Measurements from ENCODE around the gene CABP4.

The CABP4 gene

GRCh38 chr11:67455054-67455453 lies at the start of gene CABP4:
CABP4 (plus strand) TSS chr11:67455354; CDS start chr11:67455424, 70 bp downstream.
- in situ Hi-C loops (cut with HindIII; ENCODE audit: low pct_unique_long_range_greater_than_20kb, low sequenced_read_pairs), result no loop called here
- no peak for DNase-seq (ENCODE audit: low read depth in 1 of 2, low spot score in 1 of 2)
- TF ChIP-seq JUND (IDR thresholded peaks at IDR 0.05; ENCODE audit: low read depth), result no peak

GRCh38 chr11:67405688-67406339 lies 49.3 kb upstream of the CABP4 start:
- no peak for DNase-seq (ENCODE audit: low read depth in 1 of 2, low spot score in 1 of 2)
- no peak for TF ChIP-seq JUND (IDR thresholded peaks at IDR 0.05; ENCODE audit: low read depth)
- in situ Hi-C loops (cut with HindIII; ENCODE audit: low pct_unique_long_range_greater_than_20kb, low sequenced_read_pairs), result no loop called here

GRCh38 chr11:67406420-67406968 lies 48.7 kb upstream of the CABP4 start:
- no peak for TF ChIP-seq JUND (IDR thresholded peaks at IDR 0.05; ENCODE audit: low read depth)
- no peak for DNase-seq (ENCODE audit: low read depth in 1 of 2, low spot score in 1 of 2)
- in situ Hi-C loops (cut with HindIII; ENCODE audit: low pct_unique_long_range_greater_than_20kb, low sequenced_read_pairs), result no loop called here

GRCh38 chr11:67406969-67407687 lies 48.0 kb upstream of the CABP4 start:
- no peak for TF ChIP-seq JUND (IDR thresholded peaks at IDR 0.05; ENCODE audit: low read depth)
- in situ Hi-C loops (cut with HindIII; ENCODE audit: low pct_unique_long_range_greater_than_20kb, low sequenced_read_pairs), result no loop called here
- no peak for DNase-seq (ENCODE audit: low read depth in 1 of 2, low spot score in 1 of 2)

GRCh38 chr11:67407688-67408163 lies 47.4 kb upstream of the CABP4 start:
- no peak for DNase-seq (ENCODE audit: low read depth in 1 of 2, low spot score in 1 of 2)
- in situ Hi-C loops (cut with HindIII; ENCODE audit: low pct_unique_long_range_greater_than_20kb, low sequenced_read_pairs), result no loop called here
- no peak for TF ChIP-seq JUND (IDR thresholded peaks at IDR 0.05; ENCODE audit: low read depth)

GRCh38 chr11:67408437-67409200 lies 46.5 kb upstream of the CABP4 start:
- in situ Hi-C loops (cut with HindIII; ENCODE audit: low pct_unique_long_range_greater_than_20kb, low sequenced_read_pairs), result no loop called here
- DNase-seq (ENCODE audit: low read depth in 1 of 2, low spot score in 1 of 2), result no peak
- no peak for TF ChIP-seq JUND (IDR thresholded peaks at IDR 0.05; ENCODE audit: low read depth)

GRCh38 chr11:67409261-67409666 lies 45.9 kb upstream of the CABP4 start:
- no peak for DNase-seq (ENCODE audit: low read depth in 1 of 2, low spot score in 1 of 2)
- TF ChIP-seq JUND (IDR thresholded peaks at IDR 0.05; ENCODE audit: low read depth), result no peak
- in situ Hi-C loops (cut with HindIII; ENCODE audit: low pct_unique_long_range_greater_than_20kb, low sequenced_read_pairs), result no loop called here

- TF ChIP-seq JUND (IDR thresholded peaks at IDR 0.05; ENCODE audit: low read depth), result no peak
- in situ Hi-C loops (cut with HindIII; ENCODE audit: low pct_unique_long_range_greater_than_20kb, low sequenced_read_pairs), result no loop called here
- peak in 1 of 2 experiments; percentile 78 for DNase-seq (ENCODE audit: low read depth in 1 of 2, low spot score in 1 of 2)
Observed at GRCh38 chr11:67409781-67410368, 45.3 kb upstream of the CABP4 start.

- no peak for TF ChIP-seq JUND (IDR thresholded peaks at IDR 0.05; ENCODE audit: low read depth)
- no peak for DNase-seq (ENCODE audit: low read depth in 1 of 2, low spot score in 1 of 2)
- in situ Hi-C loops (cut with HindIII; ENCODE audit: low pct_unique_long_range_greater_than_20kb, low sequenced_read_pairs), result no loop called here
Observed at GRCh38 chr11:67410369-67410831, 44.8 kb upstream of the CABP4 start.

GRCh38 chr11:67410984-67411784 lies 44.0 kb upstream of the CABP4 start:
- in situ Hi-C loops (cut with HindIII; ENCODE audit: low pct_unique_long_range_greater_than_20kb, low sequenced_read_pairs), result no loop called here
- DNase-seq (ENCODE audit: low read depth in 1 of 2, low spot score in 1 of 2), result no peak
- TF ChIP-seq JUND (IDR thresholded peaks at IDR 0.05; ENCODE audit: low read depth), result no peak

GRCh38 chr11:67411785-67412152 lies 43.4 kb upstream of the CABP4 start:
- DNase-seq (ENCODE audit: low read depth in 1 of 2, low spot score in 1 of 2), result no peak
- in situ Hi-C loops (cut with HindIII; ENCODE audit: low pct_unique_long_range_greater_than_20kb, low sequenced_read_pairs), result no loop called here
- TF ChIP-seq JUND (IDR thresholded peaks at IDR 0.05; ENCODE audit: low read depth), result no peak
